ENCODE measurements around the gene KRTAP5-1.
"Not testable (repeated sequence)": the region's sequence is repeated elsewhere in the genome, so short reads cannot be mapped to it uniquely, and the experiment has no call there.

KRTAP5-1 gene

GRCh38 chr11:1600626-1601025 lies 15.5 kb upstream of the KRTAP5-1 start:
- no peak for DNase-seq

- DNase-seq, result peak; percentile 37
Measured at GRCh38 chr11:1598816-1599215, 13.7 kb upstream of the KRTAP5-1 start.

GRCh38 chr11:1598406-1598805 lies 13.3 kb upstream of the KRTAP5-1 start:
- DNase-seq, result not testable (repeated sequence)

- DNase-seq, result no peak
Measured at GRCh38 chr11:1597994-1598380, 12.9 kb upstream of the KRTAP5-1 start, which contains the start of gene KRTAP5-2. Gene KRTAP5-2, minus strand, starts transcription at chr11:1598294. Its CDS starts 44 bp downstream, at chr11:1598250.

- DNase-seq, result no peak
Measured at GRCh38 chr11:1597331-1597993, 12.4 kb upstream of the KRTAP5-1 start.

- not testable (repeated sequence) for DNase-seq
Measured at GRCh38 chr11:1596576-1597121, 11.6 kb upstream of the KRTAP5-1 start.

GRCh38 chr11:1595994-1596575 lies 11.0 kb upstream of the KRTAP5-1 start:
- not testable (repeated sequence) for DNase-seq

GRCh38 chr11:1592628-1593027 lies 7.5 kb upstream of the KRTAP5-1 start:
- DNase-seq, result no peak

- no peak for DNase-seq
Measured at GRCh38 chr11:1589996-1590395, 4.9 kb upstream of the KRTAP5-1 start.

- not testable (repeated sequence) for DNase-seq
Measured at GRCh38 chr11:1589191-1589963, 4.3 kb upstream of the KRTAP5-1 start.

- no peak for DNase-seq
Measured at GRCh38 chr11:1586699-1587098, 1.6 kb upstream of the KRTAP5-1 start.

GRCh38 chr11:1582909-1583308 lies 2.2 kb downstream of the KRTAP5-1 start:
- not testable (repeated sequence) for DNase-seq

GRCh38 chr11:1581976-1582375 lies 3.1 kb downstream of the KRTAP5-1 start:
- DNase-seq, result no peak

GRCh38 chr11:1576825-1577224 lies 8.3 kb downstream of the KRTAP5-1 start:
- DNase-seq, result no peak

GRCh38 chr11:1575756-1576155 lies 9.3 kb downstream of the KRTAP5-1 start:
- DNase-seq, result not testable (repeated sequence)

GRCh38 chr11:1574933-1575242 lies 10.2 kb downstream of the KRTAP5-1 start:
- no peak for DNase-seq

GRCh38 chr11:1574238-1574932 lies 10.7 kb downstream of the KRTAP5-1 start:
- DNase-seq, result no peak

GRCh38 chr11:1573903-1574237 lies 11.2 kb downstream of the KRTAP5-1 start:
- no peak for DNase-seq

GRCh38 chr11:1573077-1573902 lies 11.8 kb downstream of the KRTAP5-1 start:
- no peak for DNase-seq

GRCh38 chr11:1572197-1573076 lies 12.6 kb downstream of the KRTAP5-1 start, which contains the start of gene DUSP8:
Gene DUSP8, minus strand, starts transcription at chr11:1572271. Its CDS starts 6,445 bp downstream, at chr11:1565826.
- DNase-seq, result peak; percentile 84

- no peak for DNase-seq
Measured at GRCh38 chr11:1571760-1572196, 13.3 kb downstream of the KRTAP5-1 start.
